Loucy (cell line): Measurements from ENCODE around the gene ARHGAP22.

ENCODE experiments used
- CTCF ChIP-seq: fragments of 200-600 bp; sonication (generic); conservative IDR thresholded peaks from 2 replicates; pipeline ENCODE4 v1.5.1; 2014; ENCODE audit warnings: mild to moderate bottlenecking, antibody characterized with exemption, low read length
- EZH2phosphoT487 ChIP-seq: fragments of 200-600 bp; IDR thresholded peaks from 2 replicates; pipeline ENCODE4 v1.6.1; 2018; ENCODE audit warnings: antibody characterized with exemption, mild to moderate bottlenecking, moderate library complexity, borderline replicate concordance

GRCh38 chr10:48551861-48552591, 52.8 kb downstream of the ARHGAP22 start:
- TF ChIP-seq CTCF, result peak; percentile 95
- TF ChIP-seq EZH2phosphoT487, result no peak
